H1 (cell line): Measurements from ENCODE around the gene MGAT4D. TPM values are rescaled to one million over a fixed set of nuclear protein-coding genes. Genes with fewer than 3 reads are reported as not detected.

Source experiments
- HDAC2 ChIP-seq, 2 experiments: fragments of 300-600 bp in 1 of 2; sonication (generic) in 1 of 2; IDR thresholded peaks; 2 replicates each; pipeline ENCODE4 v1.6.1; 2011 to 2012; ENCODE audit warnings: low read depth in 2 of 2, low read length in 2 of 2, mild to moderate bottlenecking in 2 of 2, moderate library complexity in 2 of 2, borderline replicate concordance in 1 of 2, inconsistent platforms in 1 of 2
- polyA plus RNA-seq, 7 experiments: library from polyadenylated mRNA; depleted of rRNA in 3 of 7; stranded (reverse) in 5 of 7; unstranded in 2 of 7; fragments of >200 nt in 5 of 7; fragments of 200-250 nt in 2 of 7; gene quantifications; 1 replicate in 5 of 7; 2 replicates in 1 of 7; 4 replicates in 1 of 7; pipeline versions ENCODE4 v1.2.1 to v1.2.3, GENCODE V29; 2011 to 2013; ENCODE audit warnings: missing spikeins in 2 of 7, mixed read lengths in 2 of 7
- total RNA-seq: library from RNA; stranded (reverse); fragmentation: NEBNext Ultra II Directional; extraction: Animal tissue kit (Norgen Biotek cat#: 25700); gene quantifications from 2 replicates; pipeline ENCODE4 v1.2.1, GENCODE V29; 2021

MGAT4D gene
- total and polyA plus RNA-seq, 2 of the 8 experiments (the other 6 are each of a cell fraction or from before 2014, with no cell fraction given), result not detected

GRCh38 chr4:140504261-140504660 lies 6.2 kb upstream of the MGAT4D start (continued):
- no peak for TF ChIP-seq HDAC2 (IDR thresholded peaks at IDR 0.05; ENCODE audit: borderline replicate concordance in 1 of 2, low read depth in 2 of 2, low read length in 2 of 2)
